ENCODE data around the gene SLC24A3.

Gene SLC24A3

GRCh38 chr20:19244291-19244690, 31.8 kb downstream of the SLC24A3 start:
- no peak for DNase-seq

- DNase-seq, result no peak
Observed at GRCh38 chr20:19249106-19249879, 36.9 kb downstream of the SLC24A3 start.

GRCh38 chr20:19250346-19250745, 37.9 kb downstream of the SLC24A3 start:
- no peak for DNase-seq

- no peak for DNase-seq
Observed at GRCh38 chr20:19251506-19251905, 39.1 kb downstream of the SLC24A3 start.

GRCh38 chr20:19251958-19252357, 39.5 kb downstream of the SLC24A3 start:
- DNase-seq, result no peak

GRCh38 chr20:19252451-19253120, 40.1 kb downstream of the SLC24A3 start:
- no peak for DNase-seq

- DNase-seq, result no peak
Observed at GRCh38 chr20:19253316-19253715, 40.9 kb downstream of the SLC24A3 start.

GRCh38 chr20:19253916-19254820, 41.7 kb downstream of the SLC24A3 start:
- DNase-seq, result no peak

- DNase-seq, result no peak
Observed at GRCh38 chr20:19254956-19255355, 42.5 kb downstream of the SLC24A3 start.

- no peak for DNase-seq
Observed at GRCh38 chr20:19256085-19256484, 43.6 kb downstream of the SLC24A3 start.

GRCh38 chr20:19256906-19257595, 44.6 kb downstream of the SLC24A3 start:
- no peak for DNase-seq

GRCh38 chr20:19257865-19258264, 45.4 kb downstream of the SLC24A3 start:
- DNase-seq, result no peak

GRCh38 chr20:19259141-19259591, 46.7 kb downstream of the SLC24A3 start:
- no peak for DNase-seq

- DNase-seq, result no peak
Observed at GRCh38 chr20:19260412-19261090, 48.1 kb downstream of the SLC24A3 start.

GRCh38 chr20:19264191-19264590, 51.7 kb downstream of the SLC24A3 start:
- DNase-seq, result no peak

- no peak for DNase-seq
Observed at GRCh38 chr20:19265646-19266374, 53.4 kb downstream of the SLC24A3 start.

GRCh38 chr20:19268426-19268825, 56.0 kb downstream of the SLC24A3 start:
- DNase-seq, result no peak

GRCh38 chr20:19269737-19270340, 57.4 kb downstream of the SLC24A3 start:
- DNase-seq, result no peak

GRCh38 chr20:19271879-19272651, 59.6 kb downstream of the SLC24A3 start:
- no peak for DNase-seq

All from KG1 (cell line).